GM23338 (cell line): ENCODE data around the gene GPC6.

Experiments
- CREB1 ChIP-seq: fragments of 250-450 bp; sonication (Bioruptor Pico); IDR thresholded peaks from 2 replicates; pipeline ENCODE4 v1.5.0; 2020; ENCODE audit warnings: low read depth, mild to moderate bottlenecking, moderate library complexity
- CTCF ChIP-seq, 2 experiments: fragments of 200-600 bp in 1 of 2; sonication (generic) in 1 of 2; conservative IDR thresholded peaks; 2 replicates each; pipeline versions ENCODE4 v1.5.1 to v1.6.1; 2016 to 2017; ENCODE audit warnings: antibody characterized with exemption in 2 of 2, low read depth in 2 of 2, mild to moderate bottlenecking in 2 of 2, moderate library complexity in 1 of 2
- ETS1 ChIP-seq: IDR thresholded peaks from 2 replicates; pipeline ENCODE4 v1.6.1; 2016; ENCODE audit warnings: antibody characterized with exemption
- EZH2 ChIP-seq: fragments of 200-600 bp; sonication (generic); IDR thresholded peaks from one replicate; pipeline ENCODE4 v1.8.0; 2017; ENCODE audit warnings: antibody characterized with exemption, mild to moderate bottlenecking, low read depth; ENCODE audit not compliant: unreplicated experiment
- EZH2phosphoT487 ChIP-seq: fragments of 200-600 bp; sonication (generic); IDR thresholded peaks from one replicate; pipeline ENCODE4 v1.8.1; 2018; ENCODE audit warnings: antibody characterized with exemption; ENCODE audit not compliant: unreplicated experiment
- JUNB ChIP-seq: IDR thresholded peaks from one replicate; pipeline ENCODE4 v1.6.1; 2016; ENCODE audit warnings: antibody characterized with exemption; ENCODE audit not compliant: unreplicated experiment
- POLR2AphosphoS5 ChIP-seq: IDR thresholded peaks from 2 replicates; pipeline ENCODE4 v1.6.1; 2016; ENCODE audit warnings: antibody characterized with exemption, low read depth
- REST ChIP-seq: IDR thresholded peaks from one replicate; pipeline ENCODE4 v1.6.1; 2018; ENCODE audit warnings: antibody characterized with exemption; ENCODE audit not compliant: unreplicated experiment
- ZNF331 ChIP-seq: fragments of 250-450 bp; sonication (Bioruptor Pico); IDR thresholded peaks from 2 replicates; pipeline ENCODE4 v1.5.0; 2020; ENCODE audit warnings: low read depth, mild to moderate bottlenecking, moderate library complexity

- TF ChIP-seq CTCF (conservative IDR thresholded peaks at IDR 0.05; ENCODE audit: low read depth in 2 of 2) (no peak), EZH2phosphoT487 (no peak), POLR2AphosphoS5 (no peak), EZH2 (no peak), CREB1 (CRISPR knock-in tag) (no peak), JUNB (no peak), ZNF331 (no peak), REST (no peak), ETS1 (no peak)
Observed at GRCh38 chr13:93771782-93772181, 545.2 kb downstream of the GPC6 start.
